ENCODE measurements around the gene SUGCT. TPM values are rescaled to one million over a fixed set of nuclear protein-coding genes. Genes with fewer than 3 reads are reported as not detected.
"Not testable (repeated sequence)": the region's sequence is repeated elsewhere in the genome, so short reads cannot be mapped to it uniquely, and the experiment has no call there.

The SUGCT gene
- total RNA-seq, 2 experiments from 2014 or later, result 0.95 to 1.2 TPM

- Mint-ChIP-seq H3K4me3 (no peak overlapping the region), H3K27ac (no peak overlapping the region), H3K4me1 (ENCODE audit: low read depth) (no peaks in the 10 kb centered on the region), H3K36me3 (ENCODE audit: low read depth) (no peaks in the 10 kb centered on the region), H3K27me3 (no peaks in the 10 kb centered on the region), H3K9me3 (no peaks in the 10 kb centered on the region)
- Histone ChIP-seq H3K9me3 (ENCODE audit: control insufficient read depth in 1 of 2, insufficient read depth in 1 of 2, low read length in 2 of 2) (no peaks in the 10 kb centered on the region), H3K36me3 (ENCODE audit: insufficient read depth, low read length) (no peaks in the 10 kb centered on the region), H3K27ac (ENCODE audit: low read depth in 1 of 2, low read length in 2 of 2) (no peak overlapping the region), H3K4me3 (ENCODE audit: low read length) (no peak overlapping the region), H3K27me3 (ENCODE audit: control insufficient read depth in 1 of 2, insufficient read depth in 2 of 2, low read length in 2 of 2) (no peaks in the 10 kb centered on the region), H3K4me1 (ENCODE audit: insufficient read depth, low read length) (no peaks in the 10 kb centered on the region)
- ChIA-PET CTCF (no interaction called here), POLR2A (no interaction called here)
- no peak for DNase-seq
- no peak for TF ChIP-seq CTCF (IDR thresholded peaks at IDR 0.05)
- intact Hi-C loops (cut with DNase I, micrococcal nuclease), result no loop called here
- no peak for ATAC-seq (ENCODE audit: poor library complexity)
Observed at GRCh38 chr7:40211276-40212003, 76.6 kb downstream of the SUGCT start.

- intact Hi-C loops (cut with DNase I, micrococcal nuclease), result no loop called here
- no peaks in the 10 kb centered on the region for H3K36me3 Mint-ChIP-seq (ENCODE audit: low read depth)
- Histone ChIP-seq H3K36me3 (ENCODE audit: insufficient read depth, low read length) (no peaks in the 10 kb centered on the region), H3K4me1 (ENCODE audit: insufficient read depth, low read length) (no peaks in the 10 kb centered on the region), H3K27me3 (ENCODE audit: control insufficient read depth in 1 of 2, insufficient read depth in 2 of 2, low read length in 2 of 2) (no peaks in the 10 kb centered on the region), H3K27ac (ENCODE audit: low read depth in 1 of 2, low read length in 2 of 2) (no peak overlapping the region), H3K9me3 (ENCODE audit: control insufficient read depth in 1 of 2, insufficient read depth in 1 of 2, low read length in 2 of 2) (no peaks in the 10 kb centered on the region), H3K4me3 (ENCODE audit: low read length) (no peak overlapping the region)
- H3K27ac Mint-ChIP-seq, result no peak overlapping the region
- DNase-seq (no peak), ATAC-seq (ENCODE audit: poor library complexity) (no peak)
- peaks cover 2% of the 10 kb centered on the region for H3K9me3 Mint-ChIP-seq
- H3K27me3 Mint-ChIP-seq, result no peaks in the 10 kb centered on the region
- TF ChIP-seq CTCF (IDR thresholded peaks at IDR 0.05), result no peak
- H3K4me1 Mint-ChIP-seq (ENCODE audit: low read depth), result no peaks in the 10 kb centered on the region
- CTCF ChIA-PET, result no interaction called here
- POLR2A ChIA-PET, result no interaction called here
- no peak overlapping the region for H3K4me3 Mint-ChIP-seq
Observed at GRCh38 chr7:40213291-40213690, 78.5 kb downstream of the SUGCT start.

GRCh38 chr7:40213856-40214255 is 79.1 kb downstream of the SUGCT start:
- DNase-seq (no peak), ATAC-seq (ENCODE audit: poor library complexity) (no peak)
- TF ChIP-seq CTCF (IDR thresholded peaks at IDR 0.05), result no peak
- Histone ChIP-seq H3K27ac (ENCODE audit: low read depth in 1 of 2, low read length in 2 of 2) (no peak overlapping the region), H3K27me3 (ENCODE audit: control insufficient read depth in 1 of 2, insufficient read depth in 2 of 2, low read length in 2 of 2) (no peaks in the 10 kb centered on the region), H3K9me3 (ENCODE audit: control insufficient read depth in 1 of 2, insufficient read depth in 1 of 2, low read length in 2 of 2) (peaks cover 0 to 3% of the 10 kb centered on the region in 2 experiments), H3K4me1 (ENCODE audit: insufficient read depth, low read length) (no peaks in the 10 kb centered on the region), H3K36me3 (ENCODE audit: insufficient read depth, low read length) (no peaks in the 10 kb centered on the region), H3K4me3 (ENCODE audit: low read length) (no peak overlapping the region)
- intact Hi-C loops (cut with DNase I, micrococcal nuclease), result no loop called here
- Mint-ChIP-seq H3K4me3 (no peak overlapping the region), H3K36me3 (ENCODE audit: low read depth) (no peaks in the 10 kb centered on the region), H3K27me3 (no peaks in the 10 kb centered on the region), H3K4me1 (ENCODE audit: low read depth) (no peaks in the 10 kb centered on the region), H3K27ac (no peak overlapping the region), H3K9me3 (peaks cover 2% of the 10 kb centered on the region)
- CTCF ChIA-PET, result no interaction called here
- POLR2A ChIA-PET, result no interaction called here

- H3K9me3 Mint-ChIP-seq; intact Hi-C loops (cut with DNase I, micrococcal nuclease); H3K36me3 Mint-ChIP-seq (ENCODE audit: low read depth); DNase-seq; H3K9me3 ChIP-seq (ENCODE audit: control insufficient read depth in 1 of 2, insufficient read depth in 1 of 2, low read length in 2 of 2); CTCF ChIA-PET; H3K4me3 Mint-ChIP-seq; H3K4me1 Mint-ChIP-seq (ENCODE audit: low read depth); H3K4me3 ChIP-seq (ENCODE audit: low read length); H3K4me1 ChIP-seq (ENCODE audit: insufficient read depth, low read length); H3K27ac ChIP-seq (ENCODE audit: low read depth in 1 of 2, low read length in 2 of 2); H3K27me3 ChIP-seq (ENCODE audit: control insufficient read depth in 1 of 2, insufficient read depth in 2 of 2, low read length in 2 of 2); H3K27ac Mint-ChIP-seq; POLR2A ChIA-PET; H3K36me3 ChIP-seq (ENCODE audit: insufficient read depth, low read length); H3K27me3 Mint-ChIP-seq; ATAC-seq (ENCODE audit: poor library complexity): not testable (repeated sequence)
Observed at GRCh38 chr7:40218612-40219011, 83.8 kb downstream of the SUGCT start.
